ENCODE data around the gene MARCHF2.

Gene MARCHF2

DNA sequence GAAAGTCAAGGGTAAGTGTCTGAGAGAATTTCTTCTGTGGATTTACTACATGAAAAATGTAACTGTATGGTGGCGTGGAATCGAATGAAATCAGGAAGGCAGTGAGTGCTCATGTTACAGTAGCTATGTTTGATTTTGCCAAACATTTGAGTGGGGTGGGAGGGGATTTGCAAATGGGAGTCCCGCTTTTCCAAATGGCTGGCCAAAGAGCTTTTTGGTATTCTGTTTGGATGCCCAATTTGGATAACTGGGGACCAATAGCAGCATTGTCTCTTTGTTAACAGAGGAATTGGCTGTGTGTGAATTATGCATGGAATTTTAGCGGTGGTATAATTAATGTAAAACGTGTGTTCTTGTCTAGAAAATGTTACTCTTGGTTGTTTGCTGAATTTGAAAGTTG, 49.5 kb downstream of the MARCHF2 start:
- DNase-seq (ENCODE audit: extremely low read depth, low read depth) = no peak
- TF ChIP-seq, protein P1, sequence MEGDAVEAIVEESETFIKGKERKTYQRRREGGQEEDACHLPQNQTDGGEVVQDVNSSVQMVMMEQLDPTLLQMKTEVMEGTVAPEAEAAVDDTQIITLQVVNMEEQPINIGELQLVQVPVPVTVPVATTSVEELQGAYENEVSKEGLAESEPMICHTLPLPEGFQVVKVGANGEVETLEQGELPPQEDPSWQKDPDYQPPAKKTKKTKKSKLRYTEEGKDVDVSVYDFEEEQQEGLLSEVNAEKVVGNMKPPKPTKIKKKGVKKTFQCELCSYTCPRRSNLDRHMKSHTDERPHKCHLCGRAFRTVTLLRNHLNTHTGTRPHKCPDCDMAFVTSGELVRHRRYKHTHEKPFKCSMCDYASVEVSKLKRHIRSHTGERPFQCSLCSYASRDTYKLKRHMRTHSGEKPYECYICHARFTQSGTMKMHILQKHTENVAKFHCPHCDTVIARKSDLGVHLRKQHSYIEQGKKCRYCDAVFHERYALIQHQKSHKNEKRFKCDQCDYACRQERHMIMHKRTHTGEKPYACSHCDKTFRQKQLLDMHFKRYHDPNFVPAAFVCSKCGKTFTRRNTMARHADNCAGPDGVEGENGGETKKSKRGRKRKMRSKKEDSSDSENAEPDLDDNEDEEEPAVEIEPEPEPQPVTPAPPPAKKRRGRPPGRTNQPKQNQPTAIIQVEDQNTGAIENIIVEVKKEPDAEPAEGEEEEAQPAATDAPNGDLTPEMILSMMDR (IDR thresholded peaks at IDR 0.05; ENCODE audit: low read depth, low read length, missing control alignments) = no peak
- H3K4me3 ChIP-seq (replicated peaks; ENCODE audit: low read depth, low read length) = no peak overlapping the region

DNA sequence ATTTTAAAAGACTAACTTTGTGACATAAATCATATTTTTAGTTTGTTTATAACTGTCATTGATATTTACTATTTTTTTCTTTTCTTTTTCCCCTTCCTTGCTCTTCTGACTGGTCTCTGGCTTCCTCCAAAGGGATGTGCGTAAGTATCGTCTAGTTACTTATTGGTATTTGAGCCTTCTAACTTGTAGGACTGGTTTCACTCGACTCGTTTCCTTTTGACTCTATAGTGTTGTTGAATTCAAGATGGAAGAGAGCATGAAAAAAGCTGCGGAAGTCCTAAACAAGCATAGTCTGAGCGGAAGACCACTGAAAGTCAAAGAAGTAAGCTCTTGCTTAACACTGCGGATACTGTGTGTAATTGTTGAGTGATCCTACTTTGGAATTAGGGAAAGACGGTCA, 50.3 kb downstream of the MARCHF2 start:
- H3K4me3 ChIP-seq (replicated peaks; ENCODE audit: low read depth, low read length) = no peak overlapping the region
- TF ChIP-seq, protein P1 (IDR thresholded peaks at IDR 0.05; ENCODE audit: low read depth, low read length, missing control alignments) = no peak
- DNase-seq (ENCODE audit: extremely low read depth, low read depth) = no peak

DNA sequence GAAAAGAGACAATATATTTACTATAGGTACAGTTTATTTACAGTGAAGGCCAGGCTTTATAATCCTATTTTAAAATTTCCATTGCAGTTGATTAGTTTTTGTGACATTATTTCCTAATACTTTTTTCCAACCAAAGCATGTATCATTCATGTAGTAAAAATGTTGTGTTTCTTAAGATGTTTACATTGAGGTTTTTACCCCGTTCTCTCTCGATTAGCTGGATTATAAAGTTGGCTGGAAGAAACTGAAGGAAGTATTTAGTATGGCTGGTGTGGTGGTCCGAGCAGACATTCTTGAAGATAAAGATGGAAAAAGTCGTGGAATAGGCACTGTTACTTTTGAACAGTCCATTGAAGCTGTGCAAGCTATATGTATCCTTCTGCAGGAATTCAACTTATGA, 52.9 kb downstream of the MARCHF2 start:
- H3K4me3 ChIP-seq (replicated peaks; ENCODE audit: low read depth, low read length) = no peak overlapping the region
- DNase-seq (ENCODE audit: extremely low read depth, low read depth) = no peak
- TF ChIP-seq, protein P1 (IDR thresholded peaks at IDR 0.05; ENCODE audit: low read depth, low read length, missing control alignments) = no peak

DNA sequence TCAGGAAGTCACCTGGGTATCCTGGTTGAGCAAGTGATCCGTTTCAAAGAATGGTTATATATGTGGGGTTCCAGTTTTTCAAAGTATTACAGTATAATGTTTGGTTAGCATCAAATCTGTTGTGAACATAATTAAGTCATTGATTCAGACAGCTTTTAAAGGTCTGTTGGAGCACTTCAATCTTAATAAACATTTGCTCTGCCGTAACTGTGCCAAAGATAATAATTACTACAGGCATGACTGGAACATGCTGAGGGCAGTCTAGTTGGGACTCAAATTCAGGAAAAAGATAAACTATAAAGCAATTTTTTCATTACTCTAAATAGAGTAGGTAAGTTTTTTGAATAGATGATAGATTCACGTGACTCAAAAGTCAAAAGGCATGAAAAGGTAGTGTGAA, 55.0 kb downstream of the MARCHF2 start:
- TF ChIP-seq, protein P1 (IDR thresholded peaks at IDR 0.05; ENCODE audit: low read depth, low read length, missing control alignments) = no peak
- no peak overlapping the region for H3K4me3 ChIP-seq (replicated peaks; ENCODE audit: low read depth, low read length)
- DNase-seq (ENCODE audit: extremely low read depth, low read depth) = no peak

DNA sequence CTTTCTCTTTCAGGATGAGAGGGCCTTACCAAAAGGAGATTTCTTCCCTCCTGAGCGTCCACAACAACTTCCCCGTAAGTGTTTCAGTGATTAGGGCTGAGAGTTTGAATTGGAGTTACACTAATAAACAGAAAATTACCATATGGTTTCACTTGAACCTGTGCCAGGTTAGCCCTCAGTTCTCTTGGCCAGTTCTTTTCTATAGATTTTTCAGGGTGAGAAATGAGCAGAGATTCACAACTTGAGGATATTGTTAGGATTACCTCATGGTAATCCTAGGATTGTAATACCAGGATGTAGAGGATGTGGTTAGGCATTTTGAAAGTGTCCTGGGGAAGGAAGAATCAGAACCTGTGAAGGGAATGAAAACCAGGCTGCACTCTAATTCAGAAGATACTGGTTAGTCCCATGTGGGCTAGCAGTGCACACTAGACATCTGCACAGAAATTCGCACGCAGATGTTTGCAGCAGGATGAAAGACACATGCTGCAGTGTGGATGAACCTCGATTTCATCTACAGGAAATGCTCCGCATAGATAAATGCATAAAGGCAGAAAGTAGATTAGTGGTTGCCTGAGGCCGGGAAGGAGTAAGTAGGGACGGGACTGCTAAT, 55.8 kb downstream of the MARCHF2 start:
- TF ChIP-seq, protein P1 (IDR thresholded peaks at IDR 0.05; ENCODE audit: low read depth, low read length, missing control alignments) = no peak
- no peak overlapping the region for H3K4me3 ChIP-seq (replicated peaks; ENCODE audit: low read depth, low read length)

DNA sequence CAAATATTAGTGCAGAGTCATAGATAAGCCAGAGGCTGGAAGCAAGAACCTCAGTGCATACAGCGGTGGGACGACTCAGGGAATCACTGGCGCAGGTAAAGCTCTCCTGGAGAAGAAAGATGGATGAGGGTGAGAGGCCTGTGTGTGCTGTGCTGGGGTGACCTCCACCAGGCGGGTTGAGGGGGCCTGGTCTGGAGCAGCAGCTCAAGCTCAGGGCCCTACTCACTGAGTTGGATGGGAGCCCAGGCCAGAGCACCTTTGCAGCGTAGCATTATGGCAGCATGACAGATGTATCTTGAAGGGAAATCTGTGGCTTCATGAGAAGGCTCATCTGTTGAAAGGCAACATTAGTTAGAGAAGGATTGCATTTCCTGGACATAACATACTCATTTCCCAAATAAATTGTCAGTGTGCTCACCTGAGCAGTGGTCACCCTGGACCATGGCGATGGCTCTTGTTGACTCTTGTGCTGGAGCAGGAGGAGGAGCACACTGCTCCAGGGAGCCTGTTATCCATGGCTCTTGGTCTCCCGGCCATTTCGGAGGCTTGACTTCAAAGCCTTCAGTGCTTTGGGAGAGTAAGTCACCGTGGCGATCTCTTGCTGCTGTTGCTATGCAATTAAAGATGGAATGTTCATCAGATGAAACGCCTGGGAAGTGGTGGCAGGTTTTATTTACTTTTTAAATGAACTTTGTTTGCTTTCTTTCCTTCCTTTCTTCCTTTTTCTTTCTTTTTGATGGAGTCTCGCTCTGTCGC, 56.7 kb downstream of the MARCHF2 start:
- TF ChIP-seq, protein P1 (IDR thresholded peaks at IDR 0.05; ENCODE audit: low read depth, low read length, missing control alignments) = no peak
- no peak for DNase-seq (ENCODE audit: extremely low read depth, low read depth)
- no peak overlapping the region for H3K4me3 ChIP-seq (replicated peaks; ENCODE audit: low read depth, low read length)

More for the DNA sequence above, 55.8 kb downstream of the MARCHF2 start:
- DNase-seq (ENCODE audit: extremely low read depth, low read depth) = peak; percentile 65
